SU-DHL-6 (cell line): ENCODE results near the gene SH3RF3.

ENCODE experiments used
- H2AFZ ChIP-seq: fragments of 200-600 bp; sonication (generic); 2 replicates; pipeline ENCODE4 v1.6.1; 2014; ENCODE audit warnings: low read depth, mild to moderate bottlenecking, moderate library complexity, mixed read lengths, antibody characterized with exemption, low read length; ENCODE audit not compliant: severe bottlenecking
- H3F3A ChIP-seq: fragments of 200-600 bp; shearing (Covaris generic); 2 replicates; pipeline ENCODE4 v1.6.0; 2016; ENCODE audit warnings: antibody characterized with exemption, mild to moderate bottlenecking; ENCODE audit not compliant: insufficient read depth
- H3K27ac ChIP-seq: fragments of 200-600 bp; sonication (generic); 2 replicates; pipeline ENCODE4 v1.5.1; 2016; ENCODE audit warnings: low read depth, mild to moderate bottlenecking, low read length, moderate library complexity, mixed read lengths
- H3K27me3 ChIP-seq: fragments of 200-600 bp; sonication (generic), shearing (Covaris generic); 2 replicates; pipeline ENCODE4 v1.6.0; 2014; ENCODE audit warnings: mild to moderate bottlenecking, low read length
- H3K36me3 ChIP-seq: fragments of 200-600 bp; sonication (generic); 2 replicates; pipeline ENCODE4 v1.6.1; 2014; ENCODE audit warnings: mild to moderate bottlenecking, low read length, mixed read lengths
- H3K4me2 ChIP-seq: fragments of 300-600, 200-600 bp; shearing (Covaris generic), sonication (generic); 2 replicates; pipeline ENCODE4 v1.6.0; 2014; ENCODE audit warnings: low read length, low read depth, mild to moderate bottlenecking; ENCODE audit not compliant: poor library complexity, severe bottlenecking
- H3K4me3 ChIP-seq: fragments of 200-600 bp; sonication (generic); 2 replicates; pipeline ENCODE4 v1.5.1; 2014; ENCODE audit warnings: antibody characterized with exemption, low read length, mild to moderate bottlenecking, mixed read lengths; ENCODE audit not compliant: insufficient read depth, poor library complexity, severe bottlenecking
- H3K79me2 ChIP-seq: fragments of 200-600 bp; sonication (generic); 2 replicates; pipeline ENCODE4 v1.6.1; 2014; ENCODE audit warnings: mild to moderate bottlenecking, low read length, moderate library complexity; ENCODE audit not compliant: insufficient read depth
- H3K9ac ChIP-seq: fragments of 200-600 bp; sonication (generic); 2 replicates; pipeline ENCODE4 v1.7.0; 2014; ENCODE audit warnings: mild to moderate bottlenecking, low read length
- H3K9me2 ChIP-seq: fragments of 200-600 bp; sonication (generic); replicated peaks from 2 replicates; pipeline ENCODE4 v1.6.1; 2014; ENCODE audit warnings: low read length; ENCODE audit not compliant: insufficient read depth
- H3K9me3 ChIP-seq: fragments of 200-600 bp; sonication (generic); 2 replicates; pipeline ENCODE4 v1.6.1; 2014; ENCODE audit warnings: low read length, mixed read lengths; ENCODE audit not compliant: insufficient read depth
- H4K20me1 ChIP-seq: fragments of 200-600 bp; sonication (generic); 2 replicates; pipeline ENCODE4 v1.6.1; 2014; ENCODE audit warnings: low read depth, mild to moderate bottlenecking, antibody characterized with exemption, low read length, moderate library complexity, mixed read lengths
- CTCF ChIP-seq: fragments of 200-600 bp; sonication (generic); IDR thresholded peaks from one replicate; pipeline ENCODE4 v1.5.1; 2017; ENCODE audit warnings: antibody characterized with exemption, mild to moderate bottlenecking, low read length, moderate library complexity; ENCODE audit not compliant: insufficient read depth, poor library complexity, severe bottlenecking
- EZH2phosphoT487 ChIP-seq: fragments of 200-600 bp; sonication (generic), shearing (Covaris generic); conservative IDR thresholded peaks from 2 replicates; pipeline ENCODE4 v1.6.1; 2018; ENCODE audit warnings: mild to moderate bottlenecking, antibody characterized with exemption, low read length, moderate library complexity, mixed read lengths

The SH3RF3 gene

GRCh38 chr2:109168086-109168485, 39.1 kb downstream of the SH3RF3 start:
- no peaks in the 10 kb centered on the region for H4K20me1 ChIP-seq
- no peak overlapping the region for H3K4me2 ChIP-seq
- TF ChIP-seq EZH2phosphoT487 (no peak), CTCF (no peak)
- H3K4me3 ChIP-seq, result no peak overlapping the region
- H3K27ac ChIP-seq, result no peak overlapping the region
- no peak overlapping the region for H2AFZ ChIP-seq
- no peaks in the 10 kb centered on the region for H3K36me3 ChIP-seq
- H3K9me2 ChIP-seq, result no peaks in the 10 kb centered on the region
- H3K27me3 ChIP-seq, result no peaks in the 10 kb centered on the region
- no peaks in the 10 kb centered on the region for H3K79me2 ChIP-seq
- no peaks in the 10 kb centered on the region for H3F3A ChIP-seq
- no peaks in the 10 kb centered on the region for H3K9me3 ChIP-seq
- no peak overlapping the region for H3K9ac ChIP-seq

GRCh38 chr2:109168716-109169115, 39.7 kb downstream of the SH3RF3 start:
- H3K36me3 ChIP-seq, result no peaks in the 10 kb centered on the region
- H3K4me3 ChIP-seq, result no peak overlapping the region
- no peak for TF ChIP-seq CTCF
- TF ChIP-seq EZH2phosphoT487, result no peak
- H3K27ac ChIP-seq, result no peak overlapping the region
- no peaks in the 10 kb centered on the region for H3K9me3 ChIP-seq
- no peak overlapping the region for H2AFZ ChIP-seq
- no peaks in the 10 kb centered on the region for H3K79me2 ChIP-seq
- H3K27me3 ChIP-seq, result no peaks in the 10 kb centered on the region
- H3K9ac ChIP-seq, result no peak overlapping the region
- H3K9me2 ChIP-seq, result no peaks in the 10 kb centered on the region
- no peaks in the 10 kb centered on the region for H3F3A ChIP-seq
- no peak overlapping the region for H3K4me2 ChIP-seq
- no peaks in the 10 kb centered on the region for H4K20me1 ChIP-seq

GRCh38 chr2:109170645-109171044, 41.6 kb downstream of the SH3RF3 start:
- no peaks in the 10 kb centered on the region for H3K9me3 ChIP-seq
- no peaks in the 10 kb centered on the region for H3K79me2 ChIP-seq
- no peaks in the 10 kb centered on the region for H3F3A ChIP-seq
- TF ChIP-seq CTCF, result no peak
- TF ChIP-seq EZH2phosphoT487, result no peak
- H2AFZ ChIP-seq, result no peak overlapping the region
- no peak overlapping the region for H3K4me2 ChIP-seq
- H3K9ac ChIP-seq, result no peak overlapping the region
- no peaks in the 10 kb centered on the region for H4K20me1 ChIP-seq
- no peak overlapping the region for H3K4me3 ChIP-seq
- H3K9me2 ChIP-seq, result no peaks in the 10 kb centered on the region
- H3K27ac ChIP-seq, result no peak overlapping the region
- H3K27me3 ChIP-seq, result no peaks in the 10 kb centered on the region
- no peaks in the 10 kb centered on the region for H3K36me3 ChIP-seq
